Esophagus (tissue), 2 donors: ENCODE measurements around the gene ZNF764. TPM values are rescaled to one million over a fixed set of nuclear protein-coding genes. Genes with fewer than 3 reads are reported as not detected.

Experiments
- H3K27ac ChIP-seq, 2 donors: one replicate each; pipeline ENCODE4 v1.5.1; 2013; ENCODE audit warnings: low read depth in 2 of 2, mild to moderate bottlenecking in 2 of 2, inconsistent platforms in 1 of 2, low read length in 1 of 2, moderate library complexity in 1 of 2
- H3K27me3 ChIP-seq, 2 donors: one replicate each; pipeline ENCODE4 v1.6.1; 2013; ENCODE audit warnings: low read length in 2 of 2, control low read depth in 1 of 2, mild to moderate bottlenecking in 1 of 2; ENCODE audit not compliant: insufficient read depth in 2 of 2, control insufficient read depth in 1 of 2
- H3K36me3 ChIP-seq, 2 donors: one replicate each; pipeline ENCODE4 v1.6.1; 2013; ENCODE audit warnings: low read length in 1 of 2; ENCODE audit not compliant: control insufficient read depth in 2 of 2, insufficient read depth in 2 of 2
- H3K4me1 ChIP-seq, 2 donors: one replicate each; pipeline ENCODE4 v1.6.1; 2013; ENCODE audit warnings: low read length in 1 of 2; ENCODE audit not compliant: control insufficient read depth in 2 of 2, insufficient read depth in 2 of 2
- H3K4me3 ChIP-seq, 2 donors: one replicate each; pipeline ENCODE4 v1.5.1; 2013; ENCODE audit warnings: low read length in 2 of 2, mild to moderate bottlenecking in 2 of 2, low read depth in 1 of 2, moderate library complexity in 1 of 2
- H3K9me3 ChIP-seq, 2 donors: one replicate each; pipeline ENCODE4 v1.6.1; 2013; ENCODE audit warnings: mild to moderate bottlenecking in 2 of 2, low read depth in 1 of 2, low read length in 1 of 2, moderate library complexity in 1 of 2; ENCODE audit not compliant: control insufficient read depth in 2 of 2, insufficient read depth in 1 of 2
- WGBS, 2 donors: extraction: QIAGEN DNeasy Blood & Tissue Kit; methylation state at CpG; one replicate each; pipeline ENCODE4 v1.1.7; 2013; 5-methylcytosine and 5-hydroxymethylcytosine counted together
- polyA plus RNA-seq, 2 donors: library from polyadenylated mRNA; stranded (reverse); fragments of 200-250 nt; gene quantifications; one replicate each; pipeline ENCODE4 v1.2.3, GENCODE V29; 2013
- donor health status: healthy with polysubstance abuse.
- donor health status: Bipolar disorder and iron deficiency.

Gene ZNF764
- polyA plus RNA-seq, 2 donors: 2.7 to 3.1 TPM

GRCh38 chr16:30530163-30531037, 27.8 kb downstream of the ZNF764 start:
- Histone ChIP-seq H3K27me3 (no peaks in the 10 kb centered on the region), H3K27ac (peak overlapping the region in 1 of 2 donors; percentile 34), H3K4me1 (peaks cover 9 to 12% of the 10 kb centered on the region in 2 donors), H3K4me3 (no peak overlapping the region), H3K9me3 (no peaks in the 10 kb centered on the region), H3K36me3 (peaks cover 9 to 13% of the 10 kb centered on the region in 2 donors)
- 71 to 76% methylated on average over 13 of the region's 13 CpGs for WGBS, 2 donors

GRCh38 chr16:30528799-30529457, 29.2 kb downstream of the ZNF764 start:
- peak overlapping the region in 1 of 2 donors; percentile 14 for H3K27ac ChIP-seq
- no peaks in the 10 kb centered on the region for H3K27me3 ChIP-seq
- H3K9me3 ChIP-seq: no peaks in the 10 kb centered on the region
- 69 to 72% methylated on average over 4 of the region's 4 CpGs for WGBS, 2 donors
- H3K4me1 ChIP-seq: peaks cover 9 to 15% of the 10 kb centered on the region in 2 donors
- no peak overlapping the region for H3K4me3 ChIP-seq
- peaks cover 9 to 19% of the 10 kb centered on the region in 2 donors for H3K36me3 ChIP-seq

DNA sequence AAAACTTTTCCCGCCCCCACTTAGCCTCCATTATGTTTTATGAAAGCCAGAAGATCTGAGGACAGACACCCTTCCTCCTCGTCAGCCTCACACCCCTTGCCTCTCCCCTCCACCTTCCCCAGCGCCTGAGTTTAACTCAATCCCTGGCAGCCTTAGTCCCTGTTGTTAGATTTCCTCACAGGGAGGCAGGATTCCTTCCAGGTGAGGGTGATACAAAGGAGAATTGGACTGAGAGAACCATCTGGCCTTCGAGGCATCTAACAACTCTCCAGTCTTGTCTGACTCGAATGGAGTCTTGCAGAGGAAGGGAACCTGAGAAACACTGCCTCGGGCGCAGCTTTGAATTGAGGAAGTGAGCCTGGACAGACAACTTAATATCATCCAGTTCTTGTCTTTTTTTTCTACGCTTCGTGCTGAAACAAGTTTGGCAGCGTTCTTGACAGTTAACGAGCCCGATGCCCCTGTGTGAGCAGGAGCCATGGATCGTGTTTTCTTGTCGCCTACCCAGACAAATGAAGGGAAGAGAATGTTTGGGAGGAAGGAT, 30.5 kb downstream of the ZNF764 start:
- Histone ChIP-seq H3K36me3 (peaks cover 9 to 18% of the 10 kb centered on the region in 2 donors), H3K4me3 (peak overlapping the region; percentile 60 to 76), H3K27me3 (no peaks in the 10 kb centered on the region), H3K9me3 (no peaks in the 10 kb centered on the region), H3K4me1 (peaks cover 4 to 11% of the 10 kb centered on the region in 2 donors), H3K27ac (peak overlapping the region; percentile 96 to 98)
- 11 to 14% methylated on average over 14 of the region's 14 CpGs for WGBS, 2 donors

DNA sequence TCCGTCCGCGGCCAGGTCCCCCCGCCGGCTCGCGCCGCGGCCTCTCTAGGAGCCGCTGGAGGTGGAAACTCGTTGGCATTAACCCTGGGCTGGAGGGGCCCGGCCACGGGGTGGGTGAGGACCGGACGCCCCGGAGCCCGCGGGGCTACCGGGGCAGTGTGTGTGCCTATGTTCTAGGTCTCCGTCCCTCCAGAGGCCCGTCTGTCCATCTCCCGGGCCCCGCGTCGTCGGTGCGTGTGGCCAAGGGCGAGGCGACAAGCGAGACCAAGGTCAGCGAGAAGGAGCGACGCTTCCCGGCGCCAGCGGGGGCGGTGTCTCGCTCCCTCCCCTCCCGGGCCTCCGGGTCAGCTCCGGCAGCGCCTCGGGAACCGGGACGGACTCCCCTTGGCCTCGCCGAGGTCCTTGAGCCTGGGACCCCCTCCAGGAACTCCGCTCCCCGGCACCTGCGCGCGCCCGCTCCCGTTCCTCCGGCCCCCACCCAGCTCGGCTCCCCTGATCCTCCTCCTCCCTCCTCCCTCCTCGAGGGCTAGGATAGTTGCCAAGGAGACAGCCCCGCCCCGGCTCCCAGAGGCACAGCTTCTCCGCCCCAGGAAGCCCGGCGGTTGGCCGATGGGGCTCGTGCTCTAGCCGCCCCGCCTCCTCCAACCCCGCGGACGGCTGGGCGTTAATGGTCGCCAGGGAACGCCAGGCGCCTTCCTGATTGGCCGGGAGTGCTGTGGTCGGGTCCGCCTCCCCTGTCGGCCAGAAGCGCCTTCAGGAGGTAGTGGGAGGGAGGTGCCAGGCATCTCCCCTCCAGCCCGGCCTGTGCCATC, 31.1 kb downstream of the ZNF764 start:
- no peaks in the 10 kb centered on the region for H3K27me3 ChIP-seq
- WGBS, 2 donors: 0 to 1% methylated on average over 65 to 79 of the region's 79 CpGs
- H3K4me3 ChIP-seq: peak overlapping the region; percentile 60 to 76
- H3K4me1 ChIP-seq: peaks cover 4 to 12% of the 10 kb centered on the region in 2 donors
- peak overlapping the region; percentile 96 to 98 for H3K27ac ChIP-seq
- no peaks in the 10 kb centered on the region for H3K9me3 ChIP-seq
- peaks cover 4 to 11% of the 10 kb centered on the region in 2 donors for H3K36me3 ChIP-seq

- Histone ChIP-seq H3K27me3 (no peaks in the 10 kb centered on the region), H3K36me3 (peaks cover 4 to 10% of the 10 kb centered on the region in 2 donors), H3K4me1 (peaks cover 4 to 14% of the 10 kb centered on the region in 2 donors), H3K27ac (peak within 1 kb of the TSS; percentile 96 to 98), H3K4me3 (peak within 1 kb of the TSS; percentile 60 to 76), H3K9me3 (no peaks in the 10 kb centered on the region)
- WGBS, 2 donors: 1 to 2% methylated on average over 48 to 73 of the region's 73 CpGs
Measured at GRCh38 chr16:30526137-30526822, 31.9 kb downstream of the ZNF764 start, which contains the start of gene ZNF768. Gene ZNF768 (minus strand): TSS chr16:30526566. CDS start chr16:30526413, 153 bp downstream.

DNA sequence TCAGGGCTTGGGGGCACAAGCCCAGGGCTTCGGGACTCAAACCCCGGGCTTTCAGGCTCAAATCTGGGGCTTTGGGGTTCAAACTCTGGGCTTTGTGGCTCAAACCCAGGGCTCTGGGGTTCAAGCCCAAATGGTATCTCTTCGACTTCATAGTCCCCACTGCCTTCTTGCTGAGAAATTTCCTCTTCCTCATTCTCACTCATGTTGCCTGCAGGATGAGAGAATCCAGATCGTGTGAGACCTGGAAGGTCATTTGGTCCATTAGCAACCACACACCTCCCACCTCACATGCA, 32.4 kb downstream of the ZNF764 start:
- H3K9me3 ChIP-seq: no peaks in the 10 kb centered on the region
- H3K27me3 ChIP-seq: no peaks in the 10 kb centered on the region
- H3K36me3 ChIP-seq: peaks cover 4 to 8% of the 10 kb centered on the region in 2 donors
- WGBS, 2 donors: 50 to 53% methylated on average over 4 of the region's 4 CpGs
- H3K4me3 ChIP-seq: peak overlapping the region; percentile 60 to 76
- H3K27ac ChIP-seq: peak overlapping the region; percentile 96 to 98
- H3K4me1 ChIP-seq: peaks cover 4 to 14% of the 10 kb centered on the region in 2 donors

GRCh38 chr16:30524575-30525568, 33.3 kb downstream of the ZNF764 start:
- Histone ChIP-seq H3K27ac (no peak overlapping the region), H3K9me3 (no peaks in the 10 kb centered on the region), H3K4me3 (no peak overlapping the region), H3K27me3 (no peaks in the 10 kb centered on the region), H3K4me1 (peaks cover 4 to 14% of the 10 kb centered on the region in 2 donors), H3K36me3 (peaks cover 0 to 6% of the 10 kb centered on the region in 2 donors)
- 94 to 95% methylated on average over 59 to 60 of the region's 60 CpGs for WGBS, 2 donors
